NCI-H1930 (cell line): Measurements from ENCODE around the gene PIKFYVE.
A peak's percentile ranks its signal among the peaks of the same experiment; 100 is the strongest.
"Not testable (repeated sequence)": the region's sequence is repeated elsewhere in the genome, so short reads cannot be mapped to it uniquely, and the experiment has no call there.

Experiments used
- DNase-seq, 2 experiments: peaks; one replicate each; lab custom pipeline; 2025; lab: John Stamatoyannopoulos, UW

Gene PIKFYVE

GRCh38 chr2:208254118-208254870, 11.8 kb upstream of the PIKFYVE start:
- peak; percentile 58 to 84 for DNase-seq

- DNase-seq, result peak; percentile 92 to 95
Observed at GRCh38 chr2:208254871-208255556, 11.0 kb upstream of the PIKFYVE start, which contains the start of gene IDH1. IDH1 (minus strand) TSS chr2:208255071; CDS start chr2:208251551, 3,520 bp downstream.

GRCh38 chr2:208255557-208256106, 10.4 kb upstream of the PIKFYVE start:
- no peak for DNase-seq

DNA sequence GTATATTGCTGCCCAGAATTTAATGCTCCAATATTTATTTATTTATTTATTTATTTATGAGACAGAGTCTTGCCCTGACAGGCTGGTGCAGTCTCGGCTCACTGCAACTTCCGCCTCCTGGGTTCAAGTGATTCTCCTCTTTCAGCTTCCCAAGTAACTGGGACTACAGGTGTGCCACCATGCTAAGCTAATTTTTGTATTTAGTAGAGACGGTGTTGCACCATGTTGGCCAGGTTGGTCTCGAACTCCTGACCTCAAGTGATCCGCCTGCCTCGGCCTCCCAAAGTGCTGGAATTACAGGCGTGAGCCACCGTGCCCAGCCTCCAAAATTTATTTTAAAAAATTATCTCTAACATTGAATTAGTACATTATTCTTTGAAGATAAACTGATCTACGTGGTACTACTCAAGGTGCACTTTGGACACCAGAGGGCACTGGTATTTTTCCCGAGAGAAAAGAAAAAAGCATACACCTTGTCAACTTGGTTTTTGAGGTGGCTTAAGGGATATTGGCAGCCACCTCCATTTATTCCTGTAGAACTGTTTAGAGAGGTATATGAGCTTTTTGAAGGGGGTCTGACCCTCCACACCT, 9.8 kb upstream of the PIKFYVE start:
- DNase-seq, result no peak

GRCh38 chr2:208256849-208257813, 8.9 kb upstream of the PIKFYVE start:
- DNase-seq, result not testable (repeated sequence)

DNA sequence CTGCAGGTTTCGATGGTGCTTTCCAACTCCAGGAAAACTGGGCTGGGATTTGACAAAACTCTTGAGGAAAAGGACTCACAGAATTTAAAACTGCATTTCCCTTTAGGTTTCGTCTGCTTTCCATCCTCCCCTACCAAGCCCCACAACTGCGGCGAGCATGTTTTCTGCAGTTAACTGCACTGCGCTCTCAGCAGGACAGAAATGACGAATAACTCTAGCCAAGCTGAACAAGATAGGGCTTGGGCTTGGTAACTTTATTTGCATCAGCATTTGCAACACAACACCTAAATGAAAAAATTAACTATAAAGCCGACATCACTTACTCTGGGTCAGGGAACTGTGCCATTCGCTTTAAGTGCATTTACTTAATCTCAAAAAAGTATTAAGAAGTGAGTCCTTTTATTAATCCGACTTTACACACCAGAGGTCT, 669 bp upstream of the PIKFYVE start:
- DNase-seq, result no peak

DNA sequence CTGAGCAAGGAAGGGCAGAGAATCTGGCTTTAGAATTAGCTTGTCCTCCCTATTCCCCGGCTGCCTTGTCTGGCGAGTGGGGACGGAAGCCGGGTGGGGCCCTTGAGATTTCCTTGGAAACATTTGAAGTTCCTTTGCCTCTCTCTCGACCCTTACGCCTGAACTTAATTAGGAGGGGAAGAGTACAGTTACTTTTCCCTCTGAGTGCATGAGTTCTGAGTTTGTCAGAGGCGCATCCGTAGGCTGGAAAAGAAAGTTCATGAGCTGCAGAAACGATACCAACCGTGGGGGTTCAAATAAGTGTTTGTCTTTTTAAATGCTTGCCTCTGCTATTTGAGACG, 468 bp downstream of the PIKFYVE start:
- DNase-seq, result no peak

- no peak for DNase-seq
Observed at GRCh38 chr2:208266936-208267335, 881 bp downstream of the PIKFYVE start.

DNA sequence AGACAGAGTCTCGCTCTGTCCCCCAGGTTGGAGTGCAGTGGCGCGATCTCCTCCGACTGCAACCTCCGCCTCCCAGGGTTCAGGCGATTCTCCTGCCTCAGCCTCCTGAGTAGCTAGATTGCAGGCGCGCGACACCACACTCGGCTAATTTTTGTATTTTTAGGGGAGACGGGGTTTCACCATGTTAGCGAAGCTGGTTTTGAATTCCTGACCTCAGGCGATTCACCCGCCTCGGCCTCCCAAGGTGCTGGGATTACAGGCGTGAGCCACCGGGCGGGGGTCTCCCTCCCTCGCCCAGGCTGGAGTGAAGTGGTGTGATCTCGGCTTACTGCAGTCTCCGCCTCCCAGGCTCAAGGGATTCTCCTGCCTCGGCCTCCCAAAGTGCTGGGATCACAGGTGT, 1.5 kb downstream of the PIKFYVE start:
- DNase-seq, result not testable (repeated sequence)

DNA sequence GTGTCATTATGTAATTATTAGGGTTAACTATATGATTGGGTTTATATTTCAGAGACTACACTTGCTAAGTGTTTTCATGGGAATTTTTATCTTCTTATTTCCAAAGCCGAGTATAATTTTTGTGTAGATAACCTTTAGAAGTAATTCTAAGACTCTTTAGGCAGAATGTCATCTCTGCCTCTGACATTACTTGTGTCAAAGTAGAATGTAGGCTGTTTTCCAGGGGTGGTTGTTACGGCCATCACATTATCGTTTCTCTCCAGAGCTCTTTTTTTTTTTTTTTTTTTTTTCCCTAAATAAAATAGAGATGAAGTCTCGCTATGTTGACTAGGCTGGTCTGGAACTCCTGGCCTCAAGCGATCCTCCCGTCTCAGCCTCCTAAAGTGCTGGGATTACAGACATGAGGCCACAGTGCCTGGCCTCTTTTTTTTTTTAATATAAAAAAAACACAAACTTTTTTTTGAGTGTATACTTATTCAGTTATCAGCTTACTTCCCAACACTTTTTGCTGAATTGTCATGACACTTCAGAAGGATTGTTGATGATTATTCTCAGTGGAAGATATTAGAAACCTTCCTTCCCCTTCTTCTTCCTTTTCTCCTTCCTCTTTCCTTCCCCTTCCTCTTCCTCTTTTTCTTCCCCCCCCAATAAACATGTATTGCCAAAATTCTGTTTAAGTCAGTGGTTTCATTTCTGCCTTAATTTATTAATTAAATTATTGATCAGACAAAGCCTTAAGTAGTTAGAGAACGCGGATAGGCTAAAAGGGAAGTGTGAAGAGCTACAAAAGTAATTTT, 2.3 kb downstream of the PIKFYVE start:
- DNase-seq, result no peak

GRCh38 chr2:208269091-208269490, 3.0 kb downstream of the PIKFYVE start:
- DNase-seq, result no peak

DNA sequence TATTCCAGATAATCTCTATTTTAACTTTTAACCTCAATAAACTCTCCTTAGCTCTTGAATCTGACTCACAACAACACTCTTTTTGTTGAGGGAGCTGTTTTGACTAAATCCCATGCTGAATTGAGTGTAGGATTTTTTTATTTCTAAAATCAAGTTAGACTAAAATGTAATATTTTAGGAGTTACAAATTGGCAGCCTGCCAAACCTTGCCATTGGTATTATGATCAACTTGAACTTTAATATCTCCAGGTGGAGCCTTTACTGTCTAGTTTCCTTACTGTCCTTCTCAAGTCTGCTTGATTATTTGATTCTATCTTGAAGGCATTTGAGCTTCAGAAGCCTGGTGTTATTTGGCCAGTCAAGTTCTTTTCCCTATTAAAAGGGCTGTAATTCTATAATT, 8.7 kb downstream of the PIKFYVE start:
- no peak for DNase-seq

GRCh38 chr2:208278549-208278948, 12.5 kb downstream of the PIKFYVE start:
- no peak for DNase-seq

DNA sequence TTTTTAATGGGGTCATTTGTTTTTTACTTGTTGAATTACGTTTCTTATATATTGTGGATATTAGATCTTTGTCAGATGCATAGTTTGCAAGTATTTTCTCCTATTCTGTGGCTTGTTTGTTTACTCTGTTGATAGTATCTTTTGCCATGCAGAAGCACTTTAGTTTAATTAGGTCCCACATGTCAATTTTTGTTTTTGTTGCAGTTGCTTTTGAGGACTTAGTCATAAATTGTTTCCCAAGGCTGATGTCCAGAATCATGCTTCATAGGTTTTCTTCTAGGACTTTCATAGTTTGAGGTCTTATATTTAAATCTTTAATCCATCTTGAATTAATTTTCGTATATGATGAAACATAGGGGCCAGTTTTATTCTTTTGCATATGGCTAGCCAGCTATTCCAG, 13.2 kb downstream of the PIKFYVE start:
- no peak for DNase-seq

- no peak for DNase-seq
Observed at GRCh38 chr2:208280234-208280633, 14.2 kb downstream of the PIKFYVE start.

GRCh38 chr2:208280933-208281332, 14.9 kb downstream of the PIKFYVE start:
- DNase-seq, result no peak

- no peak for DNase-seq
Observed at GRCh38 chr2:208285853-208286252, 19.8 kb downstream of the PIKFYVE start.

GRCh38 chr2:208294482-208295024, 28.5 kb downstream of the PIKFYVE start:
- DNase-seq, result no peak

DNA sequence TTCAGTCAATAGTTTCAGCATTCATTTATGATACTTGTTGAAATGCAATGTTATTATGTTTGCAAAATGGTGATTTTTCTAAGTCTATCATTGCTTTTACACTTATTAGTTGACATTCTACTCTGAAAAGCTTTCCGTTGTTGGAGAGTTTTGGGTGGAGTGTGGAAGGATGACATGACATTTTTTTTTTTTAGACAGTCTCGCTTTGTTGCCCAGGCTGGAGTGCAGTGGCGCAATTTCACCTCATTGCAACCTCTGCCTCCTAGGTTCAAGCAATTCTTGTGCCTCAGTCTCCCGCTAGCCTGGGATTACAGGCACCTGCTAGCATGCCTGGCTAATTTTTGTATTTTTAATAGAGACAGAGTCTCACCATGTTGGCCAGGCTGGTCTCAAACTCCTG, 29.8 kb downstream of the PIKFYVE start:
- no peak for DNase-seq

- DNase-seq, result no peak
Observed at GRCh38 chr2:208296610-208297009, 30.6 kb downstream of the PIKFYVE start.

- DNase-seq, result no peak
Observed at GRCh38 chr2:208297961-208298360, 31.9 kb downstream of the PIKFYVE start.
